NT2/D1 (cell line): Measurements from ENCODE around the gene CHCHD6.

Experiments
- SUZ12 ChIP-seq: IDR thresholded peaks from 2 replicates; pipeline ENCODE4 v1.6.1; 2011; ENCODE audit not compliant: insufficient read length, insufficient read depth; ENCODE audit errors: extremely low read depth
- YY1 ChIP-seq: IDR thresholded peaks from 2 replicates; pipeline ENCODE4 v1.6.1; 2011; ENCODE audit not compliant: insufficient read length, insufficient read depth
- ZNF274 ChIP-seq: IDR thresholded peaks from 2 replicates; pipeline ENCODE4 v1.6.1; 2011; ENCODE audit warnings: mild to moderate bottlenecking, low read depth, low read length

DNA sequence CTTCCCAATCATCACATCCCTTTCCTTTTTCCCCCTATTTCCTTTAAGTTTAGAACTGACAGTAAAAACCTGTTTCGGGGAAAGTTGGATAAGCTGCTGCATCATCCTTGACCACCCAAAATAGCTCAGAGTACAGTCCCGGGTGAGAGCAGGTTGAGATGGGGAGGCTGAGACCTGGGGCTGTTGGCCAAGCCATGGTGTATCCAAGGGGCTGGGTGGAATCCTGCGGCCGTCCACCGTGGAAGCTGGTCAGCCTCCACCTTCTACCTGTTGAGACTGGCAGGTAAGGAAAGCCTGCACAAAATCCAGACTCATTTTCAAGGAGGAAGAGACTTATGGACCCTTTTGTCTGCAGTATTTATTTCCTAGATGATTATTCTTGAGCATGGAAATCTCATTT lies 150.6 kb downstream of the CHCHD6 start:
- TF ChIP-seq YY1: no peak
- no peak for TF ChIP-seq ZNF274
- no peak for TF ChIP-seq SUZ12
